HG03460 (cell line): ENCODE data around the gene CST7.

Source experiments
- ATAC-seq: cut with Tn5 transposase; IDR thresholded peaks from one replicate; pipeline ENCODE4 v1.9.1; 2021; ENCODE audit not compliant: unreplicated experiment

The CST7 gene

GRCh38 chr20:24984961-24985640, 36.0 kb downstream of the CST7 start:
- ATAC-seq: no peak

- no peak for ATAC-seq
These were observed 36.7 kb downstream of the CST7 start for GRCh38 chr20:24985802-24986201.

- ATAC-seq: no peak
These were observed 37.5 kb downstream of the CST7 start for GRCh38 chr20:24986436-24987015.

- ATAC-seq: no peak
These were observed 38.2 kb downstream of the CST7 start for GRCh38 chr20:24987244-24987643.

GRCh38 chr20:24987873-24988835, 39.1 kb downstream of the CST7 start:
- no peak for ATAC-seq

GRCh38 chr20:24989162-24989561, 40.1 kb downstream of the CST7 start:
- ATAC-seq: no peak

- ATAC-seq: no peak
These were observed 41.8 kb downstream of the CST7 start for GRCh38 chr20:24990810-24991252.

GRCh38 chr20:24991897-24992486, 42.9 kb downstream of the CST7 start:
- peak; percentile 22 for ATAC-seq

GRCh38 chr20:24992487-24993205, 43.6 kb downstream of the CST7 start, which contains the start of gene APMAP:
Gene APMAP, minus strand, starts transcription at chr20:24992751. Its CDS starts 63 bp downstream, at chr20:24992688.
- ATAC-seq: peak; percentile 96

- ATAC-seq: no peak
These were observed 44.5 kb downstream of the CST7 start for GRCh38 chr20:24993337-24994185.

GRCh38 chr20:24994186-24994465, 45.1 kb downstream of the CST7 start:
- no peak for ATAC-seq

GRCh38 chr20:24994470-24995368, 45.6 kb downstream of the CST7 start:
- ATAC-seq: no peak

GRCh38 chr20:24995741-24996448, 46.8 kb downstream of the CST7 start:
- no peak for ATAC-seq

- no peak for ATAC-seq
These were observed 47.6 kb downstream of the CST7 start for GRCh38 chr20:24996449-24997377.

GRCh38 chr20:24998121-24998520, 49.1 kb downstream of the CST7 start:
- ATAC-seq: no peak

- ATAC-seq: no peak
These were observed 49.8 kb downstream of the CST7 start for GRCh38 chr20:24998631-24999445.
